Measurements from ENCODE around the gene AKR1C8.
"Not testable (repeated sequence)": the region's sequence is repeated elsewhere in the genome, so short reads cannot be mapped to it uniquely, and the experiment has no call there.

AKR1C8 gene

DNA sequence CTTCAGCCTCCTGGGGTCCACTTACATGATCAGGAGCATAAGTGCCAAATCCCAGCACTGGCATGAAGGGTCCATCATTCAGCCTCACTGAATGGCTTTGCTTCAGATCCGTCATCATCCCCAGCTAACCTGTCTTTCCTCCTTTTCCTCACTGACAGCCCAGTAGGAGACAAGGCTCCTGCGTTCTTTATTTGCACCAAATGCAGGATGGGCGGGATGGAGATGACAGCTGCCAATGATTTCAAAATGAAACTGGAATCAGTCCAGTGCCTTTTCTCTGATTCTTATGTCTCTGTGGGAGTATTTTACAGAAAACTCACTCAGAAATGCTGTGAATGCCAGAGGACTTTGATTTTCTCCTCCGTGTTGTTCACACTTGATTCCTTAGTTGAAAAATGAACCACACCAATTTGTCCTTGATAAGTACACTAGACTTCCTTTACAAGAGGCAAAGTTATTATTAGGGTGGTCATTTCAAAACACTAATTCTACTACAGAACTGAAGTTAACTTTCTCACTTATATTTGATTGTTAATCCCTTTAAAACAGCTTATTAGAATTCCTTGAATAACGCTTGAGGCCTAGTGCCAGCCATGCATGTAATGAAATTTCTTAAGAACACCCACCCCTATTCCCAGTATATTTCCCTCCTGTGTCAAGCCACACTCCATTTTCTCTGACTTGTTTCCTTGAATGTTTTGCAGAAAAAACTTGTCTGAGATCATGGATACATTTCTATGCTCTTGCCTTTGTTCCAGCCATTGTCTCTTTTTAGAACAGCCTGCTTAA, at the start of gene AKR1C8:
Gene AKR1C8 (minus strand): TSS at position 164 of the 789 bp plus-strand sequence. CDS start 46 bp downstream, at position 118.
- no peak for DNase-seq

DNA sequence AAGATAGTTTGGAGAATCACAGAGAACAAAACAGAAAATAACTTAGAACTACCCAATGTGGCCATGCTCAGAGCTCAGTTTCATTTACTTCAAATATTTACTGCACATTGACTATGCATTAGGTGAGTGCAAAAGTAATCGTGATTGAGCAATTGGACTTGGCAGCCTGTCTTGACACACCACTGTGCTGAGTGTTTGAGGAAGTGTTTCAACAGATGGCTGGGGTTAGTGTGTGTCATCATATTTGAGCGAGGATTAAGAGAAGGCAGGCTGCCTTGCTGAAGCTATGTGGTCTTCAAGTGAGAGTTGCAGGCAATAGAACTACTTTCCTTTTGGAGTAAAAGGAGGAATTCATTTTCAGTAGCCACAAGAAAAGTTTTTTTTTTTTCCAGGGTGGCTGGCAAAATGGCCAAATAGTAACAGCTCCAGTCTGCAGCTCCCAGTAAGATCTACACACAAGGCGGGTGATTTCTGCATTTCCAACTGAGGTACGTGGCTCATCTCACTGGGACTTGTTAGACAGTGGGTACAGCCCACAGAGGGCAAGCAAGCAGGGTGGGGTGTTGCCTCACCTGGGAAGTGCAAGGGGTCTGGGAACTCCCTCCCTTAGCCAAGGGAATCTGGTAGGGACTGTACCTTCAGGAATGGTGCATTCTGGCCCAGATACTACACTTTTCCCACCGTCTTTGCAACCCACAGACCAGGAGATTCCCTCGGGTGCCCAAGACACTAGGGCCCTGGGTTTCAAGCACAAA, 49.3 kb upstream of the AKR1C8 start:
- no peak for DNase-seq

DNA sequence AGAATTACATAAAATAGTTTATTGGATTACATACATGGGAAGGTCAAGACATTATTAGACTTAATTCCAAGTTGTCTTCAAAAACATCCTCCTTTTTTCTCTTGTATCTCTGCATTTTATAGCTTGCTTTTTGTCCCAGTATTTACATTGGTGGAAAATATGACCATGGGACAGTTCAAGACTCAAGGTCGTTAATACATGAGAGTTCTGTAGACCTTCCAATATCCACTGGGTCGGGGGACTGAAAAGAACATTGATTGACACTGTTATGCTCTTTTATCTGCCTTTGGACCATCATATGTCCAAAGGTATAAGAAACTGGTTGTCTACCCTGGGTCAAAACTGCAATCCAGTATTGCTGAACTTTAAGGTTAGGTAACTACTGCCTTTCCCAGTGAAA, 48.4 kb upstream of the AKR1C8 start:
- DNase-seq: no peak

DNA sequence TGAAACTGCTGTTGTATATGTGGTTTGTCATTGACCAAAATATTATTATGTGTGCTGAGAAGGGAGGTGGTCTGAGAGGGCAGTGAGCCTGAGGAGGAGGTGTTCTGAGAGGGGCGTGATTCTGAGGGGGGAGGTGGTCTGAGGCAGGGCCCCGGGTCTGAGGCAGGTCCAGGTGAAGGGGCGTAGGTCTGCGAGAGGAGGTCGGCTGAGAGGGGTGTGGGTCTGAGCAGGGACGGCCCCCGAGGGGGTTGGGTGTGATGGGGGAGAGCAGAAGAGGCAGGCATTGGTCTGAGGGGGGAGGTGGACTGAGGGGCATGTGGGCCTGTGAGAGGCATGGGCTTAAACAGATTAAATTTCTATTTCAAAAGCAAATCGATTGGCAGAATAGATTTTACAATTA, 44.1 kb upstream of the AKR1C8 start:
- DNase-seq: no peak

DNA sequence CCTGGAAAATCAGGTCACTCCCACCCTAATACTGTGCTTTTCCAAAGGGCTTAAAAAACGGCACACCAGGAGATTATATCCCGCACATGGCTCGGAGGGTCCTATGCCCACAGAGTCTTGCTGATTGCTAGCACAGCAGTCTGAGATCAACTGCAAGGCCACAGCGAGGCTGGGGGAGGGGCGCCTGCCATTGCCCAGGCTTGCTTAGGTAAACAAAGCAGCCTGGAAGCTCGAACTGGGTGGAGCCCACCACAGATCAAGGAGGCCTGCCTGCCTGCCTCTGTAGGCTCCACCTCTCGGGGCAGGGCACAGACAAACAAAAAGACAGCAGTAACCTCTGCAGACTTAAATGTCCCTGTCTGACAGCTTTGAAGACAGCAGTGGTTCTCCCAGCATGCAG, 38.0 kb upstream of the AKR1C8 start:
- DNase-seq: not testable (repeated sequence)

DNA sequence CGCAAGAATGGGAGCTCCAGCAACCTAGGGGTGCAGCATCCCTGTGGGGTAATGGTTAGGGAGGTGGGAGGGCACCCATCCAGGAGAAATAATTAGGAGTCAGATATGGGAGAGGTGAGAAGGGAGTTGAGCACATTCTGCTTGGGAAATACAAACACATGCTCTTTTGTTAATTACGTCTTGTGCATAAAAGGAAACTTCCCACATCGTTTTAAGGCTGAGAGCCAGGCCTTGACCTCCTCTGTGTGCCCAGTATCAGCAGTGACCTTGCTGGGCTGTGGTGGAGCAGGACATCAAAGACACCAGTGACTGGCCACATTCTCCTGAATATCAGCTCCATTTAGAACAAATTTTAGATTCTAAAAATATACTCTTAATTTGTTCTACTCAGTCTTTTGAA, 34.3 kb upstream of the AKR1C8 start:
- DNase-seq: no peak

DNA sequence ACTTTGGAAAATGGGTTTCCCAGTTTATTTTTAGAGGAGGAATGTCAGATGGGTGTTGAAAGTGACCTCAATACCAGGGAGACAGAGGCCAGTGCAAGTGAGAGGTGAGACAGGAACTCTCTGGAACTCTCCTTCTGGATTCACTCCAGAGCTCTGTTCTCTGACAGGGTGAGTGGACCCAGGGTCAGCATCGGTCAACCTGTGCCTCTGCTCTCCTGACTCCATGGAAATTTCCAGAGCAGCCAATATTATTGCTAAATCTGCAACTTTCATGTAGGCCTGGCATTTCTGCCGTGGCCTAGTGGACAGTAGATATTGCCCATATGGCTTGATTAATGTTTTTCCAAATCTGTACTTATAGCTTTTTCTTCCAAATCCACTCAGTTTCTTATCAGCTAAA, 31.9 kb upstream of the AKR1C8 start:
- no peak for DNase-seq

DNA sequence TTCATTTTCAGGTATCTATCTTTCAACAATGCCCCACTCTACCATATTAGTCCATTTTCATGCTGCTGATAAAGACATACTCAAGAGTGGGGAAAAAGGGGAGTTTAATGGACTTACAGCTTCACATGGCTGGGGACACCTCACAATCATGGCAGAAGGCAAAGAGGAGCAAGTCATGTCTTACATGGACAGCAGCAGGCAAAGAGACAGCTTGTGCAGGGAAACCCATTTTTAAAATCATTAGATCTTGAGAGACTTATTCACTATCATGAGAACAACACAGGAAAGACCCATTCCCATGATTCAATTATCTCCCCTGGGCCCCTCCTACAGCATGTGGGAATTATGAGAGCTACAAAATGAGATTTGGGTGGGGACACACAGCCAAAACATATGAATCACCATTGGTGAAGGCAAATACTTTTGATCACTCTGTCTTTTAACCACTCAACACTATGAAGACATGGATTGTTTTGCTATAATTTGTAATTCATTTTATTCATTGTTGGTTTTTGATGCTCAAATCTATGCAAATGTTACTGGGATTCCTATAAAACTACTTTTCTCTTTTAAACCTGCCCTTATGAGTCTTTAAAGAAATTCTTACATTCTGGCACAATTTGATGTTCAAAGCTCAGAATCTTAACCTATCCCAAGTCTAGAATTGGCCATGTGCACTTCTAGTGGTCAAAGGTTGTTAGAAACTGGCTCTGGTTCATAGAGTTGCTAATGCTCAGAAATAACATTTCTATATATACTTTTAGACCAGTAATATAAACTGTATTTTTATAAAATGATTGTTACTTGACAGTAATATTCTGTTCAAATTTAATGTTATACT, 27.0 kb upstream of the AKR1C8 start:
- DNase-seq: no peak

DNA sequence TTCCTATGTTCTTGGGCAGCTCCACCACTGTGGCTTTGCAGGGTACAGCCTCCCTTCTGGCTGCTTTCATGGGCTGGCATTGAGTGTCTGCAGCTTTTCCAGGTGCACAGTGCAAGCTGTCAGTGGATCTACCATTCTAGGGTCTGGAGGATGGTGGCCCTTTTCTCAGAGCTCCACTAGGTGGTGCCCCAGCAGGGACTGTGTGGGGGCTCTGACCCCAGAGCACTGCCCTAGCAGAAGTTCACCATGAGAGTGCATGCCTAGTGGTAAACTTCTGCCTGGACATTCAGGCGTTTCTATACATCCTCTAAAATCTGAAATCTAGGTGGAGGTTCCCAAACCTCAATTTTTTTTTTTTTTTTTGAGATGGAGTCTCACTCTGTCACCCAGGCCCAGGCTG, 25.3 kb upstream of the AKR1C8 start:
- DNase-seq: not testable (repeated sequence)

DNA sequence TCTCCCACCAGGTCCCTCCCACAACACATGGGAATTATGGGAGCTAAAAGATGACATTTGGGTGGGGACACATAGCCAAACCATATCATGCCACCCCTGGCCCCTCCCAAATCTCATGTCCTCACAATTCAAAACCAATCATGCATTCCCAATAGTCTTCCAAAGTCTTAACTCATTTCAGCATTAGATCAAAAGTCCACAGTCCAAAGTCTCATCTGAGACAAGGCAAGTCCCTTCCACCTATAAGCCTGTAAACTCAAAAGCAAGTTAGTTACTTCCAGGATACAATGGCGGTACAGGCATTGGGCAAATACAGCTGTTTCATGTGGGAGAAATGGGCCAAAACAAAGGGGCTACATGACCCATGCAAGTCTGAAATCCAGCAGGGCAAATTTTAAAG, 24.8 kb upstream of the AKR1C8 start:
- not testable (repeated sequence) for DNase-seq

DNA sequence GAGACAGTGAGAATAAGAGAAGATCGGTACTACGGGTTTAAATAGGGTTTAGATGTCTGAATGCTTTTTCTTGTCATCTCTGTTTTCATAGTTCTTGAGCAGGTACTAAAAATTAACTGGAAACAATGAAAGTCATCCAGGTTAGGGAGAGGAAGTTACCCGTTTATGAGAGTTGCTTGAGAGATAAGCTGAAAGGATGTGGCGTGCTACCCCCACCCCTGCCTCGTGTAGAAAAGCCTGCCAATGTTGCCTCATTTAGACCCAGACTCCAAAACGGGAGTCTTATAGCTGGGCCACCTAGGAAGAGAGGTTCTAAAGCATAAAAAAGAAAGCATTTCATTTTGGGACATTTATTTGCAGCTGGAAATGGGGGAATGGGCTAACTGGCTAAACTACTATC, 21.8 kb upstream of the AKR1C8 start:
- DNase-seq: no peak

DNA sequence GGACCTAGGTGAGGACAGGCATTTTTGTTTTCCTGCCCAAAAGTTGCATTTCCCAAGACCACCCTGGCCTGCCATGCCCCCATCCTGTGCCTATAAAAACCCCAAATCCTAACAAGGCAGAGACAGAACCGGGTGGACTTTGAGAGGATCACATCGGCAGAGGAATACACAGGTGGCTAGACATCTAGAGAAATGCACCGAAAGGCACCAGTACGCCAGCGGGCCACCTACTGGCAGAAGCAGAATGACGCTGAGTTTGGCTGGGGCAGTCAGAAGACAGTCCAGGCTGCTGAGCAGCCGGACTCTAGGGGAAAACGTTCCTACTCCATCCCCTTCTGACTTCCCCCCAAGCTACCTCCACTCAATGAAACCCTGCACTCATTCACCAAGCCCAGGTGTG, 14.4 kb upstream of the AKR1C8 start:
- DNase-seq: no peak

DNA sequence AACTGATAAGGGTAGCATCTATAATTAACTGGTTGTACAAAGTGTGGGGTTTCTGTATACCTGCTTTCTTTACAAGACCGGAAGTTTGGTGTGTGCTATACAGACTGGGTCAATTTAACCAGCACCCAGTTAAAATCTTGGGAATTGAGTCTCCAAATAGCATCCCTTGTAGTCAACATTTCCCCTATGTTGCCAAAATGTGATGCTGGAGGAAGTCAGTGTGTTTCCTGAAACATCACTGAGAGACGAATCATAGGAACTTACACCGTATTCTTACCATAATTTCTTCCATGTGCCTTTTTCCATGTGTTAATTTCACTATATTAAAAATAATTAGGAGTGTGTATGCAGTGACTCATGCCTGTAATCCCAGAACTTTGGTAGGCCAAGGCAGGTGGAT, 13.4 kb upstream of the AKR1C8 start:
- DNase-seq: no peak

DNA sequence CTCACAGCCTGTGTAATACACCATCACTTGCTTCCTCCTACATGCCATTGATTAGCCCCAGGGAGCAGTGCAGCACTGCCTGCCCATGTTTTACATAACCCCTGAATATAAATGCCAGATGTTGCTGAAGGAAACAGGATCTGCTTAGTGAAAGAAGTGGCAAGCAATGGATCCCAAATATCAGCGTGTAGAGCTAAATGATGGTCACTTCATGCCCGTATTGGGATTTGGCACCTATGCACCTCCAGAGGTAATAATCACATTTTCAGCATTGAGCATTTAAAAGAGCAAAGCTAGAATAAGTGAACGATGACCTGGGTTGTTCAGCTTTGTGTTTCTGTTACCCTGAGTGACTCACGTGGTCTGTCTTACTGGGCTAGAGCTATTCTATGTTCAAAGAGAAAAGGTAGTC, 11.8 kb upstream of the AKR1C8 start, which contains the start of gene AKR1C4:
Gene AKR1C4 (plus strand): TSS at position 136 of the 412 bp plus-strand sequence. CDS start 31 bp downstream, at position 167.
- DNase-seq: no peak

DNA sequence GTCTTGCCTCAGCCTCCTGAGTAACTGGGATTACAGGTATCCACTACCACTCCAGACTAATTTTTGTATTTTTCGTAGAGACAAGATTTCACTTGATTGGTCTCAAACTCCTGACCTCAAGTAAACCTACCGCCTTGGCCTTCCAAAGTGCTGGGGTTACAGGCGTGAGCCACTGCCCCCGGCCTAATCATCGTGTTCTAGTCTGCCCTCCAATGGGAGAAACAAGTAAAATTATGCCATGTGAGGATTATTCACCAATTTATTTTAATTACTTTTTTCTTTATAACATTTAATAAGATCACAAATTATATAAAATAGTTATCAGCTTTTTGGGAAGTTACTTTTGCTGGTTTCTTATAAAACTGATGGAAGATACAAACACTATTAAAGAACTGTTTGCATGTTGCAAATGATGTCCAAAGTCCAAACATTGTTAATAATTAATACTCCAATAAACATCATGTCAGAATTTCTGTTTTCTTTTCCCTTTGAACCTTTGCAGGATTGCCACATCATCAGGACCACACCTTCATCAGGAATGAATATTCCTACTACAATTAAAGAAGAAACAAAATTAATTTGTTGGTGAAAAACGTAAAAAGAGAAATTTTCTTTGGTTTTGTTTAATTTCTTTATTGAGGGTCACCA, 10.9 kb upstream of the AKR1C8 start:
- no peak for DNase-seq

DNA sequence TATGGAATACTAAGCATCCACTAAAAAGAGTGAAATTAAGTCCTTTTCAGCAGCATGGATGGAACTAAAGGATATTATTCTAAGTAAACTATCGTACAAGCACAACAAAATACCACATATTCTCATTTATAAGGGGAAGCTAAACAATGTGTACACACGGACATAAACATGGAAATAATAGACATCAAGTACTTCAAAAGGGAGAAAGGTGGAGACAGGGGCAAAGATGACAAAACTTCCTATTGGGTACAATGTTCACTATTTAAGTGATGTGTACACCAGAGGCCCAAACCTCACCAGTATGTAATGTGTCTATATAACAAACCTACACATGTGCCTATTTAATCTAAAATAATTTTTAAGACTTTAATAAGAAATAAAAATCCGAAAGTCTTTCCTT, 9.5 kb upstream of the AKR1C8 start:
- no peak for DNase-seq

DNA sequence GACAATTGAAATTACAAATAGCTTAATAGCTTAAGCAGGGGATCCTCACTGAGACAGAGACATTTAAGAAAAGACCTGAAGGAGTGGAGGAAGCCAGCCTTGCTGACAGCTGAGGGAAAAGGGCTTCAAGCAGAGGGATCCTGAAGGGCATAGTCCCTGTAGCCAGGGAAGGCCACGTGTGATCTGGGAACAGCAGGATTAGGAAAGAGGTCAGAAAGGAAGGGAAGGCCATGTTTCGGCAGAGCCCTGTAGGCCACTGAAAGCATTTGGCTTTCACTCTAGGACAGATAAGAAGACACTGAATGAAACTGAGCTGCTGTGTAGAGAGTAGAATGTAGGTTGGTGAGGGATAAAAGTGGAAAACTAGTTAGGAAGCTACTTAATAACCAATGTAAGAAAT, 3.4 kb upstream of the AKR1C8 start:
- no peak for DNase-seq

DNA sequence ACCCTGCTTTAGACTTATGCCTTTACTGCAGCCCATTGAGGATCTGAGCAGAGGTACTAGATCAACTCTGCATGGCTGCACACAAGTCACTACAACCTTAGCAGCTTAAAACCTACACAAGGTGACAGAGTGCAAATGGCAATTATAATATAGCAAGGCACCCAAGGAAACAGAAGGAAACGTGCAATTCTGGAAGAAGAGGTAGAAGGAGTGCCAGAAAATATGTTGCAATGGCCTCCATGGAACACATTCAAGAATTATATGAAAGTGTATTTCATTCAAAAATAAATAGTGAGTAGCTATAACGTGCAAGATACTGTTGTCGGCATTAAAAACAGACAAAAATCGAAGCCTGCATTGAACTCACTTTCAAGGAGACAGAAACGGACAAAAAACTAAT, 2.9 kb upstream of the AKR1C8 start:
- DNase-seq: no peak

DNA sequence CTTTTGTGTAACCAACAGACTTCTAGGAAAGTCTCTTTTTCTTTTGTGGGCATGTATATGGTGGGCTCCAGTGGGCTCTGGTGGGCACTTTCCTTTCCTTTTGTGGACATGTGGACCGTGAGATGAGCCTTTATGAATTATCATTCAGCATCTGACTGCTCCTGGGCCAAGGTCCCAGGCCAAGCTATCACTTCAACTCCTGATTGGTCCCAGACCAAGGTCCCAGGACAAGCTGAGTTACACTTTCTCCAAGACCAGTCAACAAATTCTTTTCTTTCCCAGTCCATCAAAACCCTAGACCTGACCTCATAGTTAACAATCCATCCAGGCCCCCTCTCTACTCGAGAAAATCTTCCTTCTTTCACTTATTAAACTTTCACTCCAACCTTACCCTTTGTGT, 1.0 kb downstream of the AKR1C8 start:
- no peak for DNase-seq

DNA sequence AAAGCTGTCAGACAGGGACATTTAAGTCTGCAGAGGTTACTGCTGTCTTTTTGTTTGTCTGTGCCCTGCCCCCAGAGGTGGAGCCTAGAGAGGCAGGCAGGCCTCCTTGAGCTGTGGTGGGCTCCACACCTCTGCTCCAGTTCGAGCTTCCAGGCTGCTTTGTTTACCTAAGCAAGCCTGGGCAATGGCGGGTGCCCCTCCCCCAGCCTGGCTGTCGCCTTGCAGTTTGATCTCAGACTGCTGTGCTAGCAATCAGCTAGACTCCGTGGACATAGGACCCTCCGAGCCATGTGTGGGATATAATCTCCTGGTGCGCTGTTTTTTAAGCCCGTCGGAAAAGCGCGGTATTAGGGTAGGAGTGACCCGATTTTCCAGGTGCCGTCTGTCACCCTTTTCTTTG, 4.4 kb downstream of the AKR1C8 start:
- not testable (repeated sequence) for DNase-seq

DNA sequence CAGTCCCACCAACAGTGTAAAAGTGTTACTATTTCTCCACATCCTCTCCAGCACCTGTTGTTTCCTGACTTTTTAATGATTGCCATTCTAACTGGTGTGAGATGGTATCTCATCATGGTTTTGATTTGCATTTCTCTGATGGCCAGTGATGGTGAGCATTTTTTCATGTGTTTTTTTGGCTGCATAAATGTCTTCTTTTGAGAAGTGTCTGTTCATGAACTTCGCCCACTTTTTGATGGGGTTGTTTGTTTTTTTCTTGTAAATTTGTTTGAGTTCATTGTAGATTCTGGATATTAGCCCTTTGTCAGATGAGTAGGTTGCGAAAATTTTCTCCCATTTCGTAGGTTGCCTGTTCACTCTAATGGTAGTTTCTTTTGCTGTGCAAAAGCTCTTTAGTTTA, 9.4 kb downstream of the AKR1C8 start:
- DNase-seq: not testable (repeated sequence)

DNA sequence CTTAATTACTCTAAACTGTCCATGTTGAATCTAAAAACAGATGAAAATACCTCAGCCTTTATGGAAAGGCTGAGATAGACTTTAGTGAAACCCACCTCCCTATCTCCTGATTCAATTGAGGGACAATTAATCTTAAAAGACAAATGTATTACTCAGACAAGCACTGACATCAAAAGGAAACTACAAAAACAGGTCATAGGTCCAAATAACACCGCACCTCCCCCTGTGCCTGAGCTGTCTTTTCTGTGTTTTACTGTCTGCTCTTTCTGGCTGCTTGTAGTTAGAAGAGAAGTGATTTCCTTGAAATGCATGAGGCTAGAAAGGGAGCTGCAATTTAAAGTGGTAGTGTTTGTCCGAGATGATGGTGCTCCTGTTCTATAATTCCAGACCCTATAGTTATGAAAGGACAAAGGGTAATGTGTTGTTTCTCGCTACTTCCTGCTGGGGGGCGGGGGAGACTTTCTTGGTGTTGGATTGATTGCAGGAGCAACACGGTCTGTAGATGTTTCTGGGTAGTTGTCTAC, 16.0 kb downstream of the AKR1C8 start:
- DNase-seq: no peak

DNA sequence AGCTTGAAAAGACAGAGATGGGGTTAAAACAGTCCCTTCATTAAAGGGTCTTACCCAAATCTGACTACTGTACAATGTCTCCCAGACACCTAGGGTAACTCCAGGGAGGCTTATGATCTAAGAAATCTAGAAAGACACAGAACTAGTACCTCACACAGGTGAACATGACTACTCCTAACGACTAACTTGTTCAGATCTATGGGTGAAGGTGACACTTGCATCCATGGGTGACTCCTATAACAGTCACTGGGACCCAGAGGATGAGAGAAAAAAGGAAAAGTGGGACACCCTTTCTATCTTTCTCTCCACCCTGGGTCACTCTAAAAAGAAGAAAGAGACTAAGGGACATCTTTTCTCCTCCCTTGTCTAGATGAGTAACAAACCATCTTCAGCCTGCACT, 19.2 kb downstream of the AKR1C8 start:
- DNase-seq: no peak
